Measurements from ENCODE around the gene ABRACL. TPM values are rescaled to one million over a fixed set of nuclear protein-coding genes. Genes with fewer than 3 reads are reported as not detected.

Gene ABRACL
- total RNA-seq, 1 donor from 2014 or later = 39.2 TPM

DNA sequence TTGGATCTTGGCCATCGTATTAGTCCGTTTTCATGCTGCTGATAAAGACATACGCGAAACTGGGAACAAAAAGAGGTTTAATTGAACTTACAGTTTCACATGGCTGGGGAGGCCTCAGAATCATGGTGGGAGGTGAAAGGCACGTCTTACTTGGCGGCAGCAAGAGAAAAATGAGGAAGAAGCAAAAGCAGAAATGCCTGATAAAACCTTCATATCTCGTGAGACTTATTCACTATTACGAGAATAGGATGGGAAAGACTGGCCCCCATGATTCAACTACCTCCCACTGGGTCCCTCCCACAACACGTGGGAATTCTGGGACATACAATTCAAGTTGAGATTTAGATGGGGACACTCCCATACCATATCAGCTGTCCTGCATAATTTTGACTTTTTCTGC is 20.4 kb upstream of the ABRACL start:
- no peak for DNase-seq (ENCODE audit: low read depth)
- Histone ChIP-seq H3K4me3 (ENCODE audit: low read depth, low read length) (no peak overlapping the region), H3K36me3 (ENCODE audit: control insufficient read depth, insufficient read depth, low read length) (no peaks in the 10 kb centered on the region), H3K27me3 (ENCODE audit: control insufficient read depth, insufficient read depth, low read length) (no peaks in the 10 kb centered on the region)
- no peak for FAIRE-seq
- TF ChIP-seq, protein P1, sequence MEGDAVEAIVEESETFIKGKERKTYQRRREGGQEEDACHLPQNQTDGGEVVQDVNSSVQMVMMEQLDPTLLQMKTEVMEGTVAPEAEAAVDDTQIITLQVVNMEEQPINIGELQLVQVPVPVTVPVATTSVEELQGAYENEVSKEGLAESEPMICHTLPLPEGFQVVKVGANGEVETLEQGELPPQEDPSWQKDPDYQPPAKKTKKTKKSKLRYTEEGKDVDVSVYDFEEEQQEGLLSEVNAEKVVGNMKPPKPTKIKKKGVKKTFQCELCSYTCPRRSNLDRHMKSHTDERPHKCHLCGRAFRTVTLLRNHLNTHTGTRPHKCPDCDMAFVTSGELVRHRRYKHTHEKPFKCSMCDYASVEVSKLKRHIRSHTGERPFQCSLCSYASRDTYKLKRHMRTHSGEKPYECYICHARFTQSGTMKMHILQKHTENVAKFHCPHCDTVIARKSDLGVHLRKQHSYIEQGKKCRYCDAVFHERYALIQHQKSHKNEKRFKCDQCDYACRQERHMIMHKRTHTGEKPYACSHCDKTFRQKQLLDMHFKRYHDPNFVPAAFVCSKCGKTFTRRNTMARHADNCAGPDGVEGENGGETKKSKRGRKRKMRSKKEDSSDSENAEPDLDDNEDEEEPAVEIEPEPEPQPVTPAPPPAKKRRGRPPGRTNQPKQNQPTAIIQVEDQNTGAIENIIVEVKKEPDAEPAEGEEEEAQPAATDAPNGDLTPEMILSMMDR (IDR thresholded peaks at IDR 0.05; ENCODE audit: insufficient read depth, low read length, severe bottlenecking) = no peak

DNA sequence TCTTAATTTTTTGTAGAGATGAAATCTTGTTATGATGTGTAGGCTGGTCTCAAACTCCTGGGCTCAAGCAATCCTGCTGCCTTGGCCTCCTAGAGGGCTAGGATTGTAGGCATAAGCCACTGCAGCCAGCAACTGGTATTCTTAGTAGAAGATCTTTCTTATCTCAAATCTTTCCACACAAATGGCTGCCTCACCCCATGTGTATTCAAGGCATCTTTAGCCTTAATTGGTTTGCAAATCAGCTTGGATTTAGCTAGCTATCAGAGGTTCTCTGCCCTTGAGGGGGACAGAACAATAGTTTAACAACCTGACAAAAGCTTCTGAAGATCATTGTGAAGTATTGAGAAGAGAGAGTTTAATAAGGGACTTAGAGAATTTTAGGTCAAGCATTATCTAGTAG is 17.9 kb upstream of the ABRACL start:
- DNase-seq (ENCODE audit: low read depth) (no peak), FAIRE-seq (no peak)
- TF ChIP-seq, protein P1 (IDR thresholded peaks at IDR 0.05; ENCODE audit: insufficient read depth, low read length, severe bottlenecking) = no peak
- Histone ChIP-seq H3K36me3 (ENCODE audit: control insufficient read depth, insufficient read depth, low read length) (no peaks in the 10 kb centered on the region), H3K27me3 (ENCODE audit: control insufficient read depth, insufficient read depth, low read length) (no peaks in the 10 kb centered on the region), H3K4me3 (ENCODE audit: low read depth, low read length) (no peak overlapping the region)

DNA sequence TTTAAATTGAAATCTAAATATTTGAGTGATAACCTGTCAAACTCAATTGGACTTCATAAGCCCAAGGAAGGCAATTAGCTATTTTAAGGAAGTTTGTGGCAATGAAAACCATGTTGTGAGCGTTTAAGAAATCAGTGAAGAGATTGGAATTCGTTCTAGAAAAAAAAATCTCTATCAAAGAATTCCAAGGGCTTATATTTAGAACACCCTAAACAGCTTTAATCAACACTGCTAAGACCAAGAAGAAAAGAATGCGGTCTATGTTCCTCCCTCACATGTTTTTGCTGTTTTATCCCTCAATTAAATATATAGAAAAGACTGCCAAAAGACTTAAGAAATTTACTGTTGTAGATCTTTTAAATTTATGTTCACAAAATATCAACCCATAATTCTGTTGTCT is 16.6 kb upstream of the ABRACL start:
- DNase-seq (ENCODE audit: low read depth) (no peak), FAIRE-seq (no peak)
- no peak overlapping the region for H3K4me3 ChIP-seq (ENCODE audit: low read depth, low read length)
- H3K36me3 ChIP-seq (ENCODE audit: control insufficient read depth, insufficient read depth, low read length) = no peaks in the 10 kb centered on the region
- H3K27me3 ChIP-seq (ENCODE audit: control insufficient read depth, insufficient read depth, low read length) = no peaks in the 10 kb centered on the region
- TF ChIP-seq, protein P1 (IDR thresholded peaks at IDR 0.05; ENCODE audit: insufficient read depth, low read length, severe bottlenecking) = no peak

DNA sequence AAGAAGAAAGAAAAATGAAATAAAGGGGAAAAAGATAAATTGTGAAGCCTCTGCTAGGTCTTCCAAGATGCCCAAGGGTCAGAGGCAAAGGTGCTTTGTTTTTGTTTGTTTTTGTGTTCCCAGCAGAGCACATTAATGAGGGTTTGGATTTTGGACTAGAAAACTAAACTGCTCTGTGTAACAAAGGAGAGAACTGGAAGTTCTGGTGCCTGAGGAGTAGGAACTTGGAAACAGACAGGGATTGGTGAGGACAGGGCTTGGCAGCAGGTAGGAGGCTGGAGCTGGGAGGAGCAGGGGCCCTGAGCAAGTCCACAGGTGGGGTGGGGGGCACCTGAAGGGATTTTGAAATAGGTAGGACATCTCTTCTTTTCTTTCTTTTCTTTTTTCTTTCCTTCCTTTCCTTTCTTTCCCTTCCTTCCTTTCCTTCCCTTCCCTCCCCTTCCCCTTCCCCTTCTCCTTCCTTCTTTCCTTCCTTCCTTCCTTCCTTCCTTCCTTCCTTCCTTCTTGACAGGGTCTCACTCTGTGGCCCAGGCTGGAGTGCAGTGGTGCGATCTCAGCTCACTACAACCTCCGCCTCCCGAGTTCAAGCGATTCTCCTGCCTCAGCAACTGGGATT is 15.3 kb upstream of the ABRACL start:
- TF ChIP-seq, protein P1 (IDR thresholded peaks at IDR 0.05; ENCODE audit: insufficient read depth, low read length, severe bottlenecking) = no peak

DNA sequence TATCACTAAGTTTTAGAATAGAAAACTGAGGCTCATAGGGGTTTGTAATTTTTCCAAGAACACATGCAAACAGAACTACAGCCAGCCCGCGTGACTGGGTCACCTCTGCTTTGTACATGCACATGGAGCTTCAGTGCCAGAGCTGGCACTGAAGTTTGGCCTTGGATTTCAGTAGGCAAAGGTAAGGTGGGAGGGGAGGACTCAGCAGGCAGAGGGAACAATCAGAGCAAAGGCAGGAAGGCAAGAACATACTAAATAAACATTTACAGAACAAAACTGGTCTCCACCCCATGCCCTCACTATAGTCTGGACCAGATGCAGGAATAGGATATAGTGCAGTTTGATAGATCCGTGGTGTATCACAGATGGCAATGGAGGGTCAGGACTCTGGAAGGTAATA is 13.6 kb upstream of the ABRACL start:
- FAIRE-seq (no peak), DNase-seq (ENCODE audit: low read depth) (no peak)
- TF ChIP-seq, protein P1 (IDR thresholded peaks at IDR 0.05; ENCODE audit: insufficient read depth, low read length, severe bottlenecking) = no peak
- Histone ChIP-seq H3K4me3 (ENCODE audit: low read depth, low read length) (no peak overlapping the region), H3K36me3 (ENCODE audit: control insufficient read depth, insufficient read depth, low read length) (no peaks in the 10 kb centered on the region), H3K27me3 (ENCODE audit: control insufficient read depth, insufficient read depth, low read length) (no peaks in the 10 kb centered on the region)

More for the DNA sequence above, 15.3 kb upstream of the ABRACL start:
- Histone ChIP-seq H3K36me3 (ENCODE audit: control insufficient read depth, insufficient read depth, low read length) (no peaks in the 10 kb centered on the region), H3K27me3 (ENCODE audit: control insufficient read depth, insufficient read depth, low read length) (no peaks in the 10 kb centered on the region), H3K4me3 (ENCODE audit: low read depth, low read length) (no peak overlapping the region)
- FAIRE-seq (no peak), DNase-seq (ENCODE audit: low read depth) (no peak)

Measured in bronchial epithelial cell (primary cell).